RWPE2 (cell line): ENCODE results near the gene RIC3.

Experiments
- ATAC-seq: fragments of 200-7000 bp; cut with Tn5 transposase; 3 replicates; pipeline ENCODE4 v1.9.1; 2021; ENCODE audit warnings: low read depth
- DNase-seq: peaks from one replicate; pipeline ENCODE4 v3.0.0-alpha.2; 2020; ENCODE audit warnings: low spot score
- H3K27ac ChIP-seq: fragments of 450-650 bp; 2 replicates; pipeline ENCODE4 v1.5.1; 2017; ENCODE audit warnings: mild to moderate bottlenecking; ENCODE audit not compliant: poor library complexity, severe bottlenecking
- H3K27me3 ChIP-seq: fragments of 250-450 bp; sonication (Bioruptor Pico); 2 replicates; pipeline ENCODE4 v1.5.1; 2021; ENCODE audit warnings: mild to moderate bottlenecking, moderate library complexity; ENCODE audit not compliant: insufficient read depth, poor library complexity, severe bottlenecking
- H3K36me3 ChIP-seq: fragments of 250-450 bp; sonication (Bioruptor Pico); 2 replicates; pipeline ENCODE4 v1.5.1; 2020; ENCODE audit warnings: low read depth, mild to moderate bottlenecking, moderate library complexity
- H3K4me1 ChIP-seq: fragments of 250-450 bp; sonication (Bioruptor Pico); 2 replicates; pipeline ENCODE4 v1.5.1; 2021; ENCODE audit warnings: mild to moderate bottlenecking, moderate library complexity; ENCODE audit not compliant: insufficient read depth, poor library complexity, severe bottlenecking
- H3K4me3 ChIP-seq: fragments of 250-450 bp; sonication (Bioruptor Pico); 2 replicates; pipeline ENCODE4 v1.5.1; 2021; ENCODE audit warnings: mild to moderate bottlenecking, moderate library complexity; ENCODE audit not compliant: severe bottlenecking
- H3K9me3 ChIP-seq: fragments of 250-450 bp; sonication (Bioruptor Pico); 2 replicates; pipeline ENCODE4 v1.5.1; 2021; ENCODE audit warnings: mild to moderate bottlenecking, moderate library complexity; ENCODE audit not compliant: severe bottlenecking
- TF ChIP-seq, protein P1 (sequence below): fragments of 450-650 bp; IDR thresholded peaks from one replicate; pipeline ENCODE4 v1.5.1; 2017; ENCODE audit warnings: mild to moderate bottlenecking, moderate library complexity; ENCODE audit not compliant: poor library complexity, severe bottlenecking

Gene RIC3

GRCh38 chr11:8061555-8062428 lies 107.0 kb downstream of the RIC3 start:
- no peaks in the 10 kb centered on the region for H3K36me3 ChIP-seq
- no peaks in the 10 kb centered on the region for H3K27me3 ChIP-seq
- ATAC-seq = no peak
- no peak for DNase-seq
- H3K4me1 ChIP-seq = no peaks in the 10 kb centered on the region
- H3K4me3 ChIP-seq = no peak overlapping the region
- no peak overlapping the region for H3K27ac ChIP-seq
- TF ChIP-seq, protein P1, sequence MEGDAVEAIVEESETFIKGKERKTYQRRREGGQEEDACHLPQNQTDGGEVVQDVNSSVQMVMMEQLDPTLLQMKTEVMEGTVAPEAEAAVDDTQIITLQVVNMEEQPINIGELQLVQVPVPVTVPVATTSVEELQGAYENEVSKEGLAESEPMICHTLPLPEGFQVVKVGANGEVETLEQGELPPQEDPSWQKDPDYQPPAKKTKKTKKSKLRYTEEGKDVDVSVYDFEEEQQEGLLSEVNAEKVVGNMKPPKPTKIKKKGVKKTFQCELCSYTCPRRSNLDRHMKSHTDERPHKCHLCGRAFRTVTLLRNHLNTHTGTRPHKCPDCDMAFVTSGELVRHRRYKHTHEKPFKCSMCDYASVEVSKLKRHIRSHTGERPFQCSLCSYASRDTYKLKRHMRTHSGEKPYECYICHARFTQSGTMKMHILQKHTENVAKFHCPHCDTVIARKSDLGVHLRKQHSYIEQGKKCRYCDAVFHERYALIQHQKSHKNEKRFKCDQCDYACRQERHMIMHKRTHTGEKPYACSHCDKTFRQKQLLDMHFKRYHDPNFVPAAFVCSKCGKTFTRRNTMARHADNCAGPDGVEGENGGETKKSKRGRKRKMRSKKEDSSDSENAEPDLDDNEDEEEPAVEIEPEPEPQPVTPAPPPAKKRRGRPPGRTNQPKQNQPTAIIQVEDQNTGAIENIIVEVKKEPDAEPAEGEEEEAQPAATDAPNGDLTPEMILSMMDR = no peak
- H3K9me3 ChIP-seq = no peaks in the 10 kb centered on the region

- Histone ChIP-seq H3K27ac (no peak overlapping the region), H3K9me3 (no peaks in the 10 kb centered on the region), H3K36me3 (no peaks in the 10 kb centered on the region), H3K27me3 (no peaks in the 10 kb centered on the region), H3K4me3 (no peak overlapping the region), H3K4me1 (no peaks in the 10 kb centered on the region)
- no peak for DNase-seq
- ATAC-seq = no peak
- TF ChIP-seq, protein P1 = no peak
These were observed 107.8 kb downstream of the RIC3 start for GRCh38 chr11:8060801-8061554.

DNA sequence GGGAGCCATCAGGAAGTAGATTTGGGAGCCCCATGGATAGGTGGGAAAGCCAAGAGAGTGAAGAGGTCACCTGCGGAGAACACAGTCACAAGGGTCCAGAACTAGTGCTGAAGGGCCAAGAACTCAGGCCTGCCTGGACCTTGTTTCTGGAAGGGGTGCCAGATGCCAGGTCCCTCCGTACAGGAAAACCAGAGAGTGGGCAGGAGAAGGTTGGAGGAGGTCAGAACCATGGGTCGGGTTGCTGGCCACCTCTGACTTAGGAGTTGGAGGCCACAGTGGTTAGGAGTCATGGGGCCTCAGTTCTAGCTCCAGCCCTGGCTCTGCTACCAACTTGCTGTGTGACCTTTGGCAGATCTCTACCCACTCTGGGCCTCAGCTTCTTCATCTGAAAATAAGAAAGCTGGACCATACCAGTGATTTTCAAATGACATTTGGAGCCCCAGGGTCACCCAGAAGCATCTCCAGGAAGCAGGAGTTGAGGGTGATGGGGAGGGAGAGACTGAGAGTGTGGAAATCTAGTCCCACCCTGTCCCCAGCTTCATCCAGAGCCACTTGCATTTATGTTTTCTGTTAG lies 108.6 kb downstream of the RIC3 start:
- DNase-seq = no peak
- TF ChIP-seq, protein P1 = no peak
- no peaks in the 10 kb centered on the region for H3K36me3 ChIP-seq
- H3K9me3 ChIP-seq = no peaks in the 10 kb centered on the region
- no peak overlapping the region for H3K4me3 ChIP-seq
- no peaks in the 10 kb centered on the region for H3K27me3 ChIP-seq
- no peaks in the 10 kb centered on the region for H3K4me1 ChIP-seq
- H3K27ac ChIP-seq = no peak overlapping the region
- ATAC-seq = no peak

- no peak for DNase-seq
- no peaks in the 10 kb centered on the region for H3K36me3 ChIP-seq
- no peaks in the 10 kb centered on the region for H3K27me3 ChIP-seq
- H3K4me3 ChIP-seq = no peak overlapping the region
- H3K4me1 ChIP-seq = no peaks in the 10 kb centered on the region
- no peaks in the 10 kb centered on the region for H3K9me3 ChIP-seq
- no peak overlapping the region for H3K27ac ChIP-seq
- TF ChIP-seq, protein P1 = no peak
- no peak for ATAC-seq
These were observed 109.2 kb downstream of the RIC3 start for GRCh38 chr11:8059571-8060011.
